Islet precursor cell (in vitro differentiated cells): ENCODE results near the gene ITK.

Source experiments
- DNase-seq: peaks from one replicate; pipeline ENCODE4 v3.0.0-alpha.2; 2018

ITK gene

GRCh38 chr5:157252711-157253465, 72.2 kb downstream of the ITK start:
- peak; percentile 66 for DNase-seq

GRCh38 chr5:157253547-157253946, 72.9 kb downstream of the ITK start:
- peak; percentile 78 for DNase-seq

GRCh38 chr5:157258450-157258849, 77.8 kb downstream of the ITK start:
- DNase-seq: no peak

GRCh38 chr5:157259699-157260098, 79.1 kb downstream of the ITK start:
- no peak for DNase-seq

- DNase-seq: no peak
Measured at GRCh38 chr5:157263496-157264090, 83.0 kb downstream of the ITK start.

- peak; percentile 88 for DNase-seq
Measured at GRCh38 chr5:157265714-157266285, 85.2 kb downstream of the ITK start, which contains the start of gene CYFIP2. Gene CYFIP2, plus strand, starts transcription at chr5:157266123. Its CDS starts 19,239 bp downstream, at chr5:157285362.

- peak; percentile 72 for DNase-seq
Measured at GRCh38 chr5:157266286-157267007, 85.8 kb downstream of the ITK start.

GRCh38 chr5:157267025-157267424, 86.4 kb downstream of the ITK start:
- DNase-seq: no peak

GRCh38 chr5:157267761-157268480, 87.3 kb downstream of the ITK start:
- DNase-seq: no peak

GRCh38 chr5:157269165-157269671, 88.6 kb downstream of the ITK start:
- peak; percentile 73 for DNase-seq

GRCh38 chr5:157269761-157270272, 89.2 kb downstream of the ITK start:
- DNase-seq: no peak

- no peak for DNase-seq
Measured at GRCh38 chr5:157270771-157271170, 90.1 kb downstream of the ITK start.

GRCh38 chr5:157271740-157272271, 91.2 kb downstream of the ITK start:
- DNase-seq: no peak

GRCh38 chr5:157273131-157273556, 92.5 kb downstream of the ITK start:
- DNase-seq: no peak

- DNase-seq: no peak
Measured at GRCh38 chr5:157275403-157275802, 94.8 kb downstream of the ITK start.

- DNase-seq: no peak
Measured at GRCh38 chr5:157278319-157279037, 97.8 kb downstream of the ITK start.

GRCh38 chr5:157279605-157280239, 99.1 kb downstream of the ITK start:
- no peak for DNase-seq

- no peak for DNase-seq
Measured at GRCh38 chr5:157280927-157281326, 100.3 kb downstream of the ITK start.

- DNase-seq: no peak
Measured at GRCh38 chr5:157282150-157282549, 101.5 kb downstream of the ITK start.

- no peak for DNase-seq
Measured at GRCh38 chr5:157283434-157283833, 102.8 kb downstream of the ITK start.
